Muscle layer of colon (tissue), 2 donors: ENCODE measurements around the gene TGFBI.

Experiments used
- H3K27ac ChIP-seq: one replicate; pipeline ENCODE4 v1.7.0; 2013; ENCODE audit warnings: low read depth, mild to moderate bottlenecking, low read length, moderate library complexity
- H3K27me3 ChIP-seq, 2 donors: one replicate each; pipeline ENCODE4 v1.7.0; 2013; ENCODE audit warnings: low read length in 2 of 2, mild to moderate bottlenecking in 2 of 2; ENCODE audit not compliant: insufficient read depth in 2 of 2, control insufficient read depth in 1 of 2
- H3K36me3 ChIP-seq: one replicate; pipeline ENCODE4 v1.7.0; 2013; ENCODE audit warnings: mild to moderate bottlenecking, low read length; ENCODE audit not compliant: insufficient read depth
- H3K4me1 ChIP-seq: one replicate; pipeline ENCODE4 v1.7.0; 2013; ENCODE audit warnings: mild to moderate bottlenecking, low read length; ENCODE audit not compliant: insufficient read depth
- H3K4me3 ChIP-seq, 2 donors: one replicate each; pipeline ENCODE4 v1.7.0; 2013; ENCODE audit warnings: low read length in 2 of 2, low read depth in 1 of 2, mild to moderate bottlenecking in 1 of 2, moderate library complexity in 1 of 2
- H3K9ac ChIP-seq: one replicate; pipeline ENCODE4 v1.7.0; 2013; ENCODE audit warnings: low read length
- H3K9me3 ChIP-seq: one replicate; pipeline ENCODE4 v1.7.0; 2013; ENCODE audit warnings: mild to moderate bottlenecking, low read length
- donor health status: abdominal sarcoma.
- donor health status: Adenocarcinoma of cecum.

The TGFBI gene

DNA sequence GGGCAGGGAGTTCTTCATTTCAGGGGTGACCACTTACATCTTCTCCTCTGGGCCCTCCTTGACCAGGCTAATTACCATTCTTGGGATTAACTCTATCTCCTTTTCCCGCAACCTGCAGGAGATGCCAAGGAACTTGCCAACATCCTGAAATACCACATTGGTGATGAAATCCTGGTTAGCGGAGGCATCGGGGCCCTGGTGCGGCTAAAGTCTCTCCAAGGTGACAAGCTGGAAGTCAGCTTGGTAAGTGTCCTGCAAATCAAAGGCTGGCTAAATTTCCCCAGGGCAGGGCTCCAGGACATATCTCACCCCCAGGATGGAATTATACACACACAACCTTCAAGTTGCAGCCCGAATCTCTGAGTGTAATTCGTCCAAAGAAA lies 30.2 kb downstream of the TGFBI start:
- Histone ChIP-seq H3K9ac (no peak overlapping the region), H3K36me3 (peaks cover 10% of the 10 kb centered on the region), H3K4me1 (peaks cover 56% of the 10 kb centered on the region), H3K9me3 (no peaks in the 10 kb centered on the region), H3K27ac (peak overlapping the region; percentile 70), H3K27me3 (no peaks in the 10 kb centered on the region), H3K4me3 (no peak overlapping the region)

DNA sequence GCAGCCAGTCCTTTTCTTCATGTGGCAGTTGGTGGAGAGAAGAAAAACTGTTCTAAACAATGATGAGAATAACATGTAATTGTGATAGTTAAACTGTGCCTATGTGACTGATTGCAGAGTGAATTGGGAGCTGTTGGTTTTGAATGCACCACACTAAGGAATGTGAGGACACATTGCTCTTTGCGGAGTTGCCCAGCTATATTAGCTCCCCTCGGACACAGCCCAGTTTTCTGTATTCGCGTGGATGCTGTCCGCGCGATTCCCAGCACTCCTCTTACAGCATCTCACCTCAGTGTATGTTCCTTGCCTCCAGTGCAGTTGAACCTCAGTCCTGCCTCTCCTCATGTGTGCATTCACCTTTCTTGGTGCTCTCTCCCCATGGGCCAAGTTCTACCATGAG lies 32.2 kb downstream of the TGFBI start:
- Histone ChIP-seq H3K9ac (no peak overlapping the region), H3K9me3 (no peaks in the 10 kb centered on the region), H3K4me1 (peaks cover 53% of the 10 kb centered on the region), H3K36me3 (peaks cover 10% of the 10 kb centered on the region), H3K27ac (no peak overlapping the region), H3K27me3 (no peaks in the 10 kb centered on the region), H3K4me3 (no peak overlapping the region)

DNA sequence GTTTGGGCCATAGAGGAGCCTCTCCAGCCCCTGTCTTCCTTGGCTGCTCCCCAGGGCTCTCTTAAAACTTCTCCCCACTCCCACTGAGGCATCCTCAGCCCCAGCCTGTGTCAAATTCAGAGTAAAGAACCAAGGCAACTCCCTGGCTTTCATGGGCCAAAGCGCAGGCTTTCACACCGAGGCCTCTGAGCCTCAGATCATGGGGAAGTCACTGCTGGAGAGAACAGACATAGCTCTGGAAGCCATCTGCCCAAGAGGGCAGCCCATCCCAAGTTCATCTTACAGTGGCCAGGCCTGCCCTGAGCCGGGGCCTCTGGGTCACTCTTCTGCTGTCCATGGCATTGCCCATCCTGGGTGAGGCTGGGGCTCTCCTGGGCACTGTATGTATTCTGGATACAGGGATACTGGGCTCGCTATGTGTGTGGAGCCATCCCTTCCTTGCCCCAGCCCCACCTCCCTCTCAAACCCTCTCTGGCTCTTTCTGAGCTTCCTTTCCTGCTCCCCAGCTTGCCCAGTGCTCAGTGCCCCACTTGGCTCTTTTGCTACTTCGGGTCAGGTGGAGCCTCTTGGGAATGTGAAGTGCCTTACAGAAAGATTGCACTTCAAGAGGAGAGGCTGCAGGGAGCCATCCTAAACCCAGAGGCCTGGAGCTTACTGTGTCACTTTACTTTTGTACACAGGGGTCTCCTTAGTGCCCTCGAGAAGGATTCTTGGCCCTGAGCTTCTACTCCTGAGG lies 33.0 kb downstream of the TGFBI start:
- H3K4me1 ChIP-seq = peaks cover 53% of the 10 kb centered on the region
- H3K27me3 ChIP-seq = no peaks in the 10 kb centered on the region
- no peak overlapping the region for H3K27ac ChIP-seq
- H3K36me3 ChIP-seq = peaks cover 10% of the 10 kb centered on the region
- H3K9me3 ChIP-seq = no peaks in the 10 kb centered on the region
- no peak overlapping the region for H3K9ac ChIP-seq
- H3K4me3 ChIP-seq = no peak overlapping the region

DNA sequence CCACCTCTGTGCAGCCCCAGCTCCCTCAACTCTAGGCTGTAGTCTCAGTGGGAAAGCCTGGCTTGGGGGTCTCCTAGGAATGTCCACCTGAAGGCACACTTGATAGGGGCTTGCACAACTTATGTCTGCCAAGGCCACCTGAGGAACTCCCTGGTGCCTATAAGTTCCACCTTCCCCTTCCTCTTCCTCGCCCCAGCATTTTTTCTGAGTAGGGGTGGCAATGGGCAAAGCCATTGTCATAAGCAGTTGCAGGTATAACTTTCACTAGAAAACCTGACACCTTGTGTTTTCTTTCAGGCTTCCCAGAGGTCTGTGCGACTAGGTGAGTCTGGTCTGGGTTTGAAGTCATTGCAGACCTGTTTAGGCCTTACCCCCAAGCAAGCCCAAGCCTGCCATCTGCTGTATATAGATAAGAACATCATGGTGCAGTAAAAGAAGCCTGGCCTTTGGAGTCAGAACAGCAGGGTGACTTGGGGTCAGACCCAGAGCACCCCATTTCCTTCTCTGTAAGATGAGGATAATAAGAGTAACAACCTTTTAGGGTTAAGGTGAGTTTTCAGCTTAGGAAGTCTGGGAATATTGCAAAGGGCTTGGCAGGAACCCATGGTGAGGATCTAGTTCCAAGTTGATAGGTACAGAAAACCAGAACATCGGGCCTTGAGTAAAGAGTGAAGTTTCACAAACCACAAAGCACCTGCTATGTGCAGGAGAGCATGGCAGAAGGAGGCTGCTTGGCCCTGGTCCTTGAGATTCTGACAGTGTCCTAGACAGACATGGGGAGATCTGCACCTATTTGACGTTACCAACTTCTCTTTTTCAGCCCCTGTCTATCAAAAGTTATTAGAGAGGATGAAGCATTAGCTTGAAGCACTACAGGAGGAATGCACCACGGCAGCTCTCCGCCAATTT lies 33.8 kb downstream of the TGFBI start:
- Histone ChIP-seq H3K36me3 (peaks cover 10% of the 10 kb centered on the region), H3K27me3 (no peaks in the 10 kb centered on the region), H3K9ac (no peak overlapping the region), H3K9me3 (no peaks in the 10 kb centered on the region), H3K4me3 (no peak overlapping the region), H3K27ac (no peak overlapping the region), H3K4me1 (peaks cover 48% of the 10 kb centered on the region)

DNA sequence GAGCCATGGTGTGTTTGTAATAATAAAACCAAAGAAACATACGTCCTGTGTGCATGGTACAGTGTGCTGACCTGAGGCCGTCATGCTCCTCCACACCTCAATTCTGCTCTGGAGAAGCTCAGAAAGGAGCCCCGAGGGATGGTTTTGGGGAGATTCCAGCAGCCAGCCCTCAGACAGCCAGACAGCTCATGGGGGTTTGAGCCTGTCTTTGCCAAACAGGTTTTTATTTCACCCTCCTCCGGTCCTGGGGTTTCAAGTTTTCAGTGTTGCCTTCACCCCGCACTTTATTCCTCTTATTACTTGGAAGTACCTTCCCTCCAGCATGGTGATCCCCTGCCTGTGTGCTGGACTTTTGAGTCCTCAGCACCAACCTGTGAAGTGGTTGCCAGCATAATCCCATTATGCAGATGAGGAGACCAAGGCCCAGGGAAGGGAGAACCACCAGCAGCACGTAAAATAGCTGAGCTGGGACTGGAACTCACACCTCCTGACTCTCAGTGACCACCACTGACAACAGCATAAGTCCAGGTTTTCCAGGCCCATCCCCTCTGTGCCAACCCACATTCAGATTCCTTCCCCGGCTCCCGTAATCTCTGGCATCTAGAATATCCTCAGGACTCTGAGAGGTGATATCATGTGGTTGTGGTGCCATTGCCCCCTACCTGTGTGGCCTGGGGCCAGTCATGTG lies 35.1 kb downstream of the TGFBI start:
- peaks cover 35% of the 10 kb centered on the region for H3K4me1 ChIP-seq
- H3K27ac ChIP-seq = no peak overlapping the region
- H3K36me3 ChIP-seq = peaks cover 10% of the 10 kb centered on the region
- no peaks in the 10 kb centered on the region for H3K27me3 ChIP-seq
- no peaks in the 10 kb centered on the region for H3K9me3 ChIP-seq
- H3K4me3 ChIP-seq = no peak overlapping the region
- H3K9ac ChIP-seq = no peak overlapping the region

DNA sequence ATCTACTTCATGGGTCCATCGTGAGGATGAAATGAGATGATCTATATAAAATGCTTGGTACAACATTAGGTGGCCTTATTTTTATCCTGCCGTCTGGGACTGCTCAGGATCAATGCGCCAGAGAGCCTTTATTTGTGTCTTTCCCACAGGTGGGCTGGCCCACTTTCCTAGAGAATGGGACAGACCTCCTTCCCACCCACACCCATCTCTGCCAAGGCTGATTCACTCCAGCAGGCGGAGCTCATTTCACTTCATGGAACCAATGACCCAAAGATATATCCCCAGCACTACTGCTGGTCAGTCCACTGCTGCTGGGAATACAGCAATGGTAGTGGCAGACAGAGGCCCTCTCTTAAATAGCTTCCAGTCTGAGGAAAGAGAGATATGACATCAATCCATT lies 35.7 kb downstream of the TGFBI start:
- Histone ChIP-seq H3K4me1 (peaks cover 29% of the 10 kb centered on the region), H3K4me3 (no peak overlapping the region), H3K27me3 (no peaks in the 10 kb centered on the region), H3K9ac (no peak overlapping the region), H3K27ac (no peak overlapping the region), H3K9me3 (no peaks in the 10 kb centered on the region), H3K36me3 (peaks cover 6% of the 10 kb centered on the region)

DNA sequence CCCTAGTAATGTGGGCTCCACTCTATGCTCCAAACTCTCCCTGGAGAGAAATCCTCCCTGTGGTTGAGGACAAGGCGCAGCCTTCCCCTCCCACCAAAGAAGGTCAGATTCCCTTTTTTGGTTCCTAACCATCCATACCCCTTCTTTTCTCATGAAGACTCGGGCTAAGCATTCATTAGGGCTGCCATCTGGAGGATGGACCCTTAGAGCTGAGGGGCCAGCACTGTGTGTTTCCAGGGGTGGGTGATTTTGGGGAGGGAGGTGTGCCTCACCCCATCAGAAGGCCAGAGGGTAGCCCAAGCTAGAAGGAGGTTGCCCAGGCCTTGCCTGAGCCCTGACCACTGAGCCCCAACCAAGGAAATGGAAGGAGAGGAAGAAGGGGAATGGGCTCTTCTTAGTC lies 36.8 kb downstream of the TGFBI start:
- H3K9me3 ChIP-seq = no peaks in the 10 kb centered on the region
- H3K27ac ChIP-seq = no peak overlapping the region
- no peak overlapping the region for H3K9ac ChIP-seq
- no peaks in the 10 kb centered on the region for H3K27me3 ChIP-seq
- H3K36me3 ChIP-seq = peaks cover 6% of the 10 kb centered on the region
- H3K4me1 ChIP-seq = peaks cover 27% of the 10 kb centered on the region
- no peak overlapping the region for H3K4me3 ChIP-seq

DNA sequence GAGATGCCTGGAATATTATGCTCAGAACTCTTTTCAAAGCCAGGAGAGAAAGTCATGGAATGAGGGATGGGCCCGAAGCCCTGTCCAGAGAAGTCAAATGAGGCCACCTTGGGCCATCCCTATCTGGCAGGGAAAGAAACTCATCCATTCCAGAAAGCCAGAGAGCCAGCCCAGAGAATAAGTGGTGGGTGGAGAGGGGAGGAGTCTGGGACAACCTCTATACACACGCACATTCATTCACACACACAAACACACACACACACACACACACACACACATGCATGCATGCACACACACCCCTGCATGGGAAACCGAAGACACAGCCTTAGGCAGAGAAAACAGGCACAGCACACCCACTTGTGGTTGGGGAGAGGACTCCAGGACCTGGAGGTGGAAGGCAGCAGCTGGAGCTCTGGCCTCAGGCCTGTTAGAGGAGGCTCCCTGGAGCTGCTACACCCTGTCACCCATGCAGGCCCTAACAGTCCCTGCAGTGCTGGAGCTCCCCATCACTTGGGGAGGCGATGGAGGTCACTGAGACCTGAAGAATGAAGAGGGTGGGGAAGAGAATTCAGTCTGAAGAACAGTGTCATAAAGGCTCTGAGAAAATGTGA lies 38.0 kb downstream of the TGFBI start:
- peak overlapping the region; percentile 50 for H3K27ac ChIP-seq
- no peak overlapping the region for H3K4me3 ChIP-seq
- H3K27me3 ChIP-seq = no peaks in the 10 kb centered on the region
- peaks cover 27% of the 10 kb centered on the region for H3K4me1 ChIP-seq
- H3K9me3 ChIP-seq = no peaks in the 10 kb centered on the region
- peaks cover 6% of the 10 kb centered on the region for H3K36me3 ChIP-seq
- no peak overlapping the region for H3K9ac ChIP-seq

DNA sequence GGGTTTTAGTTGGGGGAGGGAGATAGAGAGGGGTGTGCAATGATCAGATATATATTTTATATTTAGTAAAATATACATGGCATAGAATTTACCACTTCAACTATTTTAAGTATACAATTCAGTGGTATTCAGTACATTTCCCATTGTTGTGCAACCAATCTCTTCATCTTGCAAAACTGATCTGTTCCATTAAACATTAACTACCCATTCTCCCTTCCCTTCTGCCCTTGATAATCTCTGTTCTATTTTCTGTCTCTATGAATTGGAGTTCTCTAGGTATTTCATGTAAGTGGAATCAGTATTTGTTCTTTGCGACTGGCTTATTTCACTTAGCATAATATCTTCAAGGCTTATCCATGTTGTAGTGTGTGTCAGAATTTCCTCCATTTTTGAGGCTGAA lies 38.6 kb downstream of the TGFBI start:
- H3K9ac ChIP-seq = no peak overlapping the region
- peaks cover 27% of the 10 kb centered on the region for H3K4me1 ChIP-seq
- H3K27me3 ChIP-seq = no peaks in the 10 kb centered on the region
- H3K27ac ChIP-seq = no peak overlapping the region
- no peaks in the 10 kb centered on the region for H3K9me3 ChIP-seq
- H3K36me3 ChIP-seq = peaks cover 6% of the 10 kb centered on the region
- H3K4me3 ChIP-seq = no peak overlapping the region

DNA sequence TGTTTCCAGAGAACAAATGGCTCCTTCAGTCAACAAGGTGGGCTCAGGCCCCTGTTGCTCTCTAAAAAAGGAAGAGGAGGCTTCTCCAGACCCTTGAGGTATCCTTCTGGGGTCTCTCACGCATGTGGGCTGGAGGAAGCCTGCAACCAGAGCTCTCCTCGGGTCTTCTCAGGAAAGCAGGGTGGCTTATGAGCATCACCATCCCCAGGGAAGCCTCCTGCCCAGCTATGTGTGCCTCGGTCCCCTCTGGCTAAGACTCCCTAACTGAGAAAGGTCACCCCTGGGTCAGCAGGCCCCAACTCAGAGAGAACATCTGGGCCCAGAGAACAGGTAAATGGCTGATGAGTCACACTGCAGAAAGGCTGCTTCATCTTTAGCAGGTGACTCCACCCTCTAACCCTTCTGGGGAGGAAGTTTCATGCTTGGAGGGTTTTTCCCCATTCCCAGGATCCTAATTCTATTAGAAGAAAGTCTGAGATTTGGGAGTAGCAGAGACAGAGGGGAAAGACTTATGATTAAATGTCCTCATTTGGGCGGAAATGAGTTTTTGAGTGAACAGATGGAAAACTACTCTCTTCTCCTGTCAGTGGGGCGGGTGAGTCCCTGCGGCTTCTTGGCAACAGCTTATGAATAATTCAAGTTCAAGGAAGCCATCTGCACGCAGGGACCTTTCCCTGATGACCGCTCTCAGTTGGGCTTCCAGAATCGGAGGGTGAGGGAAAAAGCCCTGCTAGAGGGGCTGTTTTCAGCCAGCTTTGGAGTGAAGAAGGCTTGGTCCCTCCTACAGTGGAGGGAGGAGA lies 41.9 kb downstream of the TGFBI start:
- no peaks in the 10 kb centered on the region for H3K9me3 ChIP-seq
- H3K36me3 ChIP-seq = no peaks in the 10 kb centered on the region
- peaks cover 15% of the 10 kb centered on the region for H3K4me1 ChIP-seq
- no peak overlapping the region for H3K9ac ChIP-seq
- no peak overlapping the region for H3K27ac ChIP-seq
- no peak overlapping the region for H3K4me3 ChIP-seq
- H3K27me3 ChIP-seq = no peaks in the 10 kb centered on the region
